NOMO-1 treated with dmso at 0.1 percent for 144 hours (cell line): ENCODE data around the gene ELMO1.

Experiments
- DNase-seq: peaks from one replicate; lab custom pipeline; 2025; ENCODE audit not compliant: unreplicated experiment; lab: John Stamatoyannopoulos, UW

ELMO1 gene

DNA sequence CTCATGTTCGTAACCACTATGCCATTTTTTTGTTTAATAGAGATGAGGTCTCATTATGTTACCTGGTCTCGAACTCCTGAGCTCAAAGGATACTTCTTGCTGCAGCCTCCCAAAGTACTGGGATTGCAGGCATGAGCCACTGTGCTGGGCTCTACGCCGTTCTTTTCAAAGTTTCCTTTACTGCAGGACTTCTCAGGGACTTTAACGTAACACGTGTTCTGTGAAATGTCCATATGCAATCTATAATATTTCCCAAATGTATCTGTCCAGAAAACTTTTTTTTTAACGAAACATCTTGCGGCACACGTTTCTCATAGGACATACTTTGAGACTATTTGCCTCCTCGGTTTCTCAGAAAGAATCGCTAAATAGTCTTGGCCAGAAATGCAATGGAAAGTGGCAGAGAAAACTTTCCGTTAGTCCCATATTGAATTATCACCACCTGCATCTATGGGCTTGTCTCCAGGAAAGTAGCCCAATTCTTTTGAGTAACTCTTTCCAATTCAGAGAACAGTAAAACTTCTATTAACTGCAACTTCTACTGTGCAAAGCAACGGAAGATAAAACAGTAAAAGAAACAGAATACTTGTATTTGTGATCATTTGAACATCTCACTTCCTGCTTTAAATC is 96.3 kb downstream of the ELMO1 start:
- no peak for DNase-seq

DNA sequence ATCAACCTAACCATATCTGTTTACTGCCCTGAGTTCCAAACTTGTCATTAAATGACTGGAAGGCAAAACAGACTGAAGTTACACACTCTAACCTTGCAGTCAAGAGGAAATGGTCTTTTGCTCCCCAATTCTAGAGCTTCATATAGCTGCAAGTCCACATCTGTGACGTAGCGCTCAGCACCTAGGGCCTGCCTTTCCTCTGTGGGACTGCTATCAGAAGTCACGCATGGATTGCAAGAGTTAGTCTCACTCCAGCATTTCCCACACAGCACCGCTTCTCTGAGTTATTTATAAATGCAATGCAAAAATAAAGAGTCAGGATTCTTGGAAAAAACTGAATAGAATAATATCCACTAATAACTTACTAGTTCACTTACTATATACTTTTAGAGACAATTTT is 96.9 kb downstream of the ELMO1 start:
- no peak for DNase-seq

DNA sequence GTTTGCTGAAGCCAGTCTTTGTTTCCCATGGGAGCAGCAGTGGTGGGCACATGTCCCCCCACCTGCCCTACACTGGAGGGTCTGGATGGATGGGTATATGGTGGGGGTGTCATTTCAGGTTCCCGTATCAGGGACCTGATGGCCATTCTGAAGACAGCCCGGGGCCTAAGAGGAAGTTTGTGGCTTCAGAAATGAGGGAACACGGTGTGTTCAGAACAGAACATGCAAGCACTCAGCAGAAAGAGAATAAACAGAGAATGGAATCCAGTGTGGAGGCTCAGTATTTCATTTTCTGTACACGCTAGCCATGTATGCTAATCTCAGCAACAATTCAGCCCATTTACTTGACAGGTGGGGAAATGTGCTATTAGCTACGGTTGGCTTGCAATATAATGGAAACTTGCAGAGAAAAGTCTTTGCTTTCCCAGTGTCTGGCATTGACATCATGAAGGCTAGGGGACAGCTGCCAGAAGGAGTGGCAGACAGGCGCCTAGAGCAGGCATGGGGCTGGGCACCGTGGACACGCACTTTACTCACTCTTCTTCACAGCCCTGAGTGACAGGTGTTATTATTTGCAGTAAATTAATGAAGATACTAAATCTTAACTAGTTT is 98.6 kb downstream of the ELMO1 start:
- no peak for DNase-seq

DNA sequence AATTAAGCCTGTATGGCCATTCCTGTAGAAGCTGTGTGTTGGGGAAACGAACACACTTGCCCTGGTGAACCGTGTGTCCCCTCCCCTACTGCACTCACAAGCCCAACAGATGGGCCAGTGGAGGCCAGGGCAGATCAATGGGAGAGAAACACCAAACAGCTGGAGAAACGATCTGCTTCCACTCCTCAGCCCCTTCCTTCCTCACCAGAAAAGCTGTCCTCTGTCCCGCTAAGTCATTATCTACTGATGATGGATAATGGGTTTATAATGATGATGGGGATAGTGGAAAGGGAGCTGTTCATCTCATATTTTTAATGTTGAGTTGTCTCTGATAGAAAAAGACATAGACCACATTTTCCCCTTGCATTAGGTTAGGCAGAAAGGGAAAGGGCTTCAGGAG is 99.7 kb downstream of the ELMO1 start:
- DNase-seq: no peak

DNA sequence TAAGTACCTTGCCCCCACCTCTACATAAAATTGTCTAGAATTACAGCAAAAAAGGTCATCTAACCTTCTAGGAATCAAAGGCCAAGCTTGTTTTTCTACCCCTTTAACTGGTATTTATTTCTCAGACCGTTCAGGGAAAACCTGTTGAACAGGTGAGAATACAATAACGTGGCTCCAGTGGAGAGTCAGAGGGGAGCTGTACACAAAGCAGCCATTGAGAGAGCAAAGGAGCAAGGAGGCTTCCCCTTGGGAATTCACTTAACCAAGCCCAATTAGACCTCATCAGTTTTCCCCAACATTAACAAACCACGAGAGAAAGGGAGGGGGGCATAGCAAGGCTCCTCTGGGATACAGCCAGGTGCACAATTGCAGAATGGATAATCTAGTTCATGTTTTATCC is 101.9 kb downstream of the ELMO1 start:
- DNase-seq: no peak

DNA sequence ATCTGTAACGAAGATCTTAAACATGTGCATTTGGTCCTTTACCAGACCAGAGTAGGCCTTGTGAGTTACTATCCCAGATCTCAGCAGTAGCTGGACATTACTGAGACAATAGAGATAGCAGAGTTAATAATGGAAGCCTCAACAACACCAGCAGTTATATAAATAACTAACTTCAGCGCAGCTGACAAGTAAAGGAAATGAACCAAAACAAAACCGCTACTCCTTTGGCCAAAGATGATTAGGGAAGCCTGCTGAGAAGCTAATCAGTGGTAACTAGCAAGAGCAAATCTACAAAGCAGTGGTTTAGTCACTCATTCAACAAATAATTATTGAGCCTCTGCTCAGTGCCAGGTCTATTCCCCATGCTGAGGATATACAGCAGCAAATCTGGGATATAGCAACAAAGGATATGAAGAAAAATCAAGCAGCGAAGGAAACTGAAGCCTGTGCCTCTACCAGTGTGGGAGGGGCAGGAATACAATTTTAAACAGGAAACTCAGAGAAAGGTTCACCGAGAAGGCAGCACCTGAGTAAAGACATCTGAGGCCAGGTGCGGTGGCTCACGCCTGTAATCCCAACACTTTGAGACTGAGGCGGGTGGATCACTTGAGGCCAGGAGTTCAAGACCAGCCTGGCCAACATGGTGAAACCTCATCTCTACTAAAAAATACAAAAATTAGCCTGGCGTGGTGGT is 103.6 kb downstream of the ELMO1 start:
- DNase-seq: no peak

DNA sequence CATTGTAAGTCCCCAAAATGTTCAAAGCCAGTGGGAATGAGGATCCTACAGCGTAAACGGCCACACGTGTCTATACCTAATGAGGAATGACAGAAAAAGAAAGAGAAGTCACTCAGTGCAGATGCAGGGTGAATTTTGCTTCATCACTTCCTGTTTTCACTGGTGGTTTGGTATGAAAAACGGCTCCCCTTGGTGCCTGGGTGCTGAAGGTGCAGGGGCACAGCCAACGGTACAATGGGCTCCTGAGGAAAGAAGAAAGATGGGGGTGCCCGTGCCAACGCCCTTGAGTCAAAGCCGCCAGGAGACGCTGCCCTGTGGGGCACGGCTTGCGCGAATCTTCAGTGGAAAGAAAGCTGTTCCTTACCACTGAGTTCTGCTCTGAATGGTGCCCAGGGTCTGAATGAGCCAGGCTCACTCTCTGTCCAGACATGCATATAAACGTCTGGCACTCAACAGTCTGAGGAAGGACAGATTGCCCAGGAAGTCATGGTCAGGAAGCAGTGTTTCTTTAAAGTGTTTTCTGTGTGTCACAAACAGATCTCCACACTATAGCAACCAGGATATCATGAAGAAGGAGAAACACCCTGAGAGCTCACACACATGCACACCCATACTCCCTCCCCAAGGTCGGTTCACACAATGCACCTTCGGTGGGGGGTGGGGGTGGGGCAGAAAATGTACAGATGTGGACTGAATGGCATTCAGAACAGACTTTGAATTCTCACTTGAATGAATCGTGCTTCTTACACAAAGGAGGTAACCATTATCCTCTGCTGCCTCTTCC is 105.8 kb downstream of the ELMO1 start:
- DNase-seq: peak; percentile 78

DNA sequence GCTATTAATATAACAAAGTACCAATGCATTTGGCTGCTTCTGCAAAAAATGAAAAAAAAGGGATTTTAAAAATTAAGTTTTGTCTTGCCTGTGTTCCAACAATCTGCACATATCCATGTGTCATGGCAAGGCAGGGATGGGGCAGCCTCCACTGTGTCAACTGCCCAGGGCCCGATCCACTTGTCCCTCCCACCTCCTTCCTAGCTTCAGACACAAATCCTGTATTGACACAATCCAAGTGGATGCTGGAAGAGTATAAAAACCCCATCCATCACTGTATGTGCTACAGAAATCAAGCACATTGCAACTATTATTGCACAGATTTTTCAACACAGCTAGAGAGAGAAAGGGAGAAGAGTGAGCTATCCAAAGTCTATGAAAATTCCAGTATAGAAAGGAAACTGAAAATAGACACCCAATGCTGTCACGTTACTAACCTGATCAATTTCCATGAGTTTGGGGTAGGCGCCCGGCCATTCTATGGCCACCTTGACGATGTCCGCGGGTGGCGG is 106.4 kb downstream of the ELMO1 start:
- no peak for DNase-seq

DNA sequence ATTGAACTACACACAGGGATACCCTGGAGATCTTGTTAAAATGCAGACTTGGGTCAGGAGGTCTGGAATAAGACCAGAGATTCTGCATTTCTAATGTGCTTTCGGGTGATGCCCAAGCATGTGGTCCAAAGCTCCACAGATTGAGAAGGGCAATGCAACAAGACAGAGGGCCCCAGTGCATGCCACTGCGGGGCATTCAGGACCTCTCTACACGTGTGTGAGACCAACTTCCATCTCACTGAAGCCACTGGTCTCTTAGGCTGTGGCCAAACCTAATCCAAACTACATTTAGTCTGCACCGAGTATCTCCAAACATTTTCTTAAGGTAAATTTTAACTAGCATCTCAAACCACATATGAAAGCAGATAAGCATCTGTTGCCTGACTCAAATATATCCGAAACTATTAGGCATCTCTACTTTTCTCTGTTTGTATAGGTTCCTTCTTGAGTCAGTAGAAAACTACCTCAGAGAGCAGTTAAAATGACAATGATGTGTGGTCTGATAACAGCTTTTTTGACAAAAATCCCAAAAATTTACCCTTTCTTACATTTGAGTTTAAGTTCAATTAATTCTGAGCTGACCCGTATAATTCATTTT is 107.5 kb downstream of the ELMO1 start:
- DNase-seq: no peak

DNA sequence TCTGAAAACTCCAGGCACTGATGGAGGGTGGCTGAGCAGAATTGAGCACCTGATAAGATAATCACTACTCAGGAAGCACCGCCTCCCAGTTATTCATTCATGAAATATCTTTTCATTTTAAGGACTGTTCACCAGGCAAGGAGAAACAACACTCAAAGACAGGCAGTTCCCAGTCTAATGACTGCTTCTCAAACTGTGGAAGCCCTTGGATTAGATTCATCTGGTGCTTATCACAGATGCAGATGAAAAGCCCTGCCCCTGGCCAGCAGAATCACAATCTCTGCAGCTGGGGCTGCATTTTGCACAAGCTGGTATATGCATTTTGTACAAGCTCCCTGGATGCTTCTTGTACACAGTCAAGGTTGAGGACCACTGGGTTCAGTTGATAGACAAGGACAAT is 109.7 kb downstream of the ELMO1 start:
- DNase-seq: no peak

DNA sequence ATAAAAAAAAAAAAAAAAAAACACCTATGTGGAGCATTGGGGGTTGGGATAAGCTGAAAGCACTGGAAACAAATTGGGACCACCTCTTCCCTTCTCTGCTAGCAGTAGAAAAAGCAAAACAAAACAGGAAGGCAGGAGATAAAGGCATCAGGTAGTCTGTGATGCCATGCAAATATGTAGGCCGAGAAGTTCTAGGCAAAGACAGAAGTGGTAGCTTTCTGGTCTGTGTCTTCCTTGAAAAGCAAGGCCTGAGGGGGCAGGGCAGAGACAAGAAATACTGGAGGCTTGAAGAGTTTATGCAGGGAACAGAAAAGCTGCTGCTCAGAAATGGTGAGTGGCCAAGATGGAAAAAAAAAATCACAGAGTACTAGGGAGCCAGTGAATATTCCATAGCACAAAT is 111.1 kb downstream of the ELMO1 start:
- no peak for DNase-seq

DNA sequence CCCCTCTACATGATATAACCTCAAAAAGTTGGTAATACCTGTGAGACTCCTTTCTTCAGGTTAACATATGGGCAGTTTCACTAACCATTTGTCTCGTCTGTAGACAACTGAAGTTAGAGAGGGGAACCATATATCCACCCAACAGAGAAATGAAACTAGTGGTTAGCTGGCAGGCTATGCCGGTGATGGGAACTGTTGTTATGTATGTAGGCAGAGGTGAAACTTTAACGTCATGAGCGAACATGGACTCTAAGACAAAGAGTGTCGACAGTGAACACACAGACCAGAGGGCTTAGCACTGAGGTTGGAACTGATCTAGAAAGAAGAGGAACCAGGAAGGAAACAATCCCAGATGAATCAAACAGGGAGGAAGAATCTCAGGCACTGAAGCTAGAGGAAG is 112.4 kb downstream of the ELMO1 start:
- peak; percentile 81 for DNase-seq

DNA sequence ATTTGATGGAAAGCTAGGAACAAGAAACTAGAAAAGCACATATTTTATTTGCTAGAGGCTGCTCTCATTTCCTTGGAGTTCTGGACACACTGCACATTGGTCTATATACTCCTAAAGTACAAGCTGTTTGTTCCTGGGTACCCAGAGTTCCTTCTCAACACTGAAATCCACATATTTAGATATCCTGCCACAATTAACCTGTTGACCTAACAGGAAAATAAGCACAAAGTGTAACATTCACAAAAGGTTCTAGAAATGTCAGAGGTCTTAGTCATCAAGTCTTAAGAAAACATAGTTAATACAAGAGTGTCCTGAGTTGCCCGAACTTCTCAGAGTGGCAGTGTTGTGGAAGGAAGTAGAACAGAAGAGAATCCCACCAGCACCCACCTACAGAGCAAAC is 115.6 kb downstream of the ELMO1 start:
- DNase-seq: no peak

DNA sequence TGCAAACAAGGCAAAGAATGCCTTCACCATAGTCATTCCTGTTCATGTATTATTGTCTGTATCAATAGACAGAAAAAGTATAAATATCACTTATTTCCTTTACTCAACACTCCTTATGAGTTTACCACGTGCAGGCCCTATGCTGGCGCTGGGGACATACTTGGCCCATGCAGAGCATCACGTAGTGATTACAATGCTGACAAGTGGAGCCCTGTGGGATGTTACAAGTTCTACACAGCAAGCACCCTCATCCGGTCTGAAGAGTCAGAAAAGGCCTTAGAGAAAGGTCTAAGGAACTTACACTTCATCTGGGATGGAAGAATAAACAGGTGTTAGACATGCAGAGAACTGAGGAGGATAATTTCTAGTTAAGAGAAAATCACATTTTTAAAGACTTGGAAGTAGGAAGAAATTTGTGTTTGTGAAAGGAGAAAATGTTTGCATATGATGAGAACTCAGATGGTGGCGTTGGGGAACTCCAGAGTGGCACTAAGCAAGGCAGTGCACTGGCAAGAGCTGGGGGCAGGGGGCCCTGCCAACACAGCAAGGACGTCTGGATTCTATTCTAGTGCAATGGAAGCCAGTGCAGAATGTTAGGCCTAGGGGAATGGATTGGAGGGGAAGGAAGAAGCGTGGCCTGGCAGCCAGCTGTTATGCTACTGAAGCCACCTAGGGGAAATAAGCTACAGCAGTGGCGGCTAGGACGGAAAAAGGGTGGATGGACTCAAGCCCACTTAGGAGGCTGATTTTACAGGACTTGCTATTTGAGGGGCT is 116.2 kb downstream of the ELMO1 start:
- no peak for DNase-seq

DNA sequence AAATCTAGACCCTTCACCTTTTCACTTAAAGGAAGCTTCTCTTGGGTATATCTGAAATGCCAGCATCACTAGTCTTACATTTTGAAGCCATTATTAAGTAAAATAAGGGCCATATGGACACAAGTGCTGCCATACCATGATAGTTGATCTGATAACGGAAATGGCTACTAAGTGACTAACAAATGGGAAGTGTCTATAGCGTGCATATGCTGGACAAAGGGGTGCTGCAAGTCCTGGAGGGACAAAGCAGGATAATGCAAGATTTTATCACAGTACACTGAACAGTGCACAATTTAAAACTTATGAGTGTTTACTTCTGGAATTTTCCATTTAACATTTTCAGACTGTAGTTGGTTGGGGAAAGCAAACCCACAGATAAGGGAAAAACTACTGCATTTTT is 117.9 kb downstream of the ELMO1 start:
- no peak for DNase-seq

DNA sequence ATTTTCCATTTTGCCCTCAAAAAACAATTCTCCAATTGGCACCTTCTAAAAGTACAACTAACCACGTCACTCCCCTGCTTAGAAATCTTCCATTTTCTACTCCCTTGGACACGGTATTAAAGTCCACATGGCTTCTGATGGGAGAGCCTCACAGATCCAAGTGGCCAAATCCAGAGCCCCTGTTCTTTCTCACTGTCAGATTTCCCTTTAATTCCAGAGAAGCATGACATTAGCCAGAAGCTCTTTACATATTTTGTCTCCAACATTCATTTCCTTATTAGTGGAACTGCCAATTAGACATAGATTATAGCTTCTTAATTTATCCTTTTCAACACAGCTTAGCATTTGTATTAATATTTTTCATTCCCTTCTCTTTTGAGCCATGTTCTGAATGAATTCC is 118.7 kb downstream of the ELMO1 start:
- no peak for DNase-seq

DNA sequence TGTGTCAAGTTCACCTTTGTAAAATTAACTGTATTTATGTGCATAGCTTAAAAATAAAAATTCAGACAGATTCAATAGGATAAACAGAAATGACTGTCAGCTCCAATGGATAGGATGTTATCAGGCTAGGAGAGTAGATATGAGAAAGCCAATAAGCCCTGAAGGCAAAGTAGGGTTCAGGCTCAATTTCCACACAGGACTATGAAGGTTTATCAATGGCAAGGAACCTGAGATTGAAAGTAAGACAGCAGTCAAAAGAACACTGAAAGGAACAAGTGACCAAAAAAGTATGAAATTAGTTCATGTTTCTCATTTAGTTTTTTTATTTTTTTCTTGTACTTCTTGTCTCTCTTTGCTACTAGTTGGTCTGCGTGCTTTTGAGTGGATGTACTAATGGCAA is 121.4 kb downstream of the ELMO1 start:
- DNase-seq: no peak

DNA sequence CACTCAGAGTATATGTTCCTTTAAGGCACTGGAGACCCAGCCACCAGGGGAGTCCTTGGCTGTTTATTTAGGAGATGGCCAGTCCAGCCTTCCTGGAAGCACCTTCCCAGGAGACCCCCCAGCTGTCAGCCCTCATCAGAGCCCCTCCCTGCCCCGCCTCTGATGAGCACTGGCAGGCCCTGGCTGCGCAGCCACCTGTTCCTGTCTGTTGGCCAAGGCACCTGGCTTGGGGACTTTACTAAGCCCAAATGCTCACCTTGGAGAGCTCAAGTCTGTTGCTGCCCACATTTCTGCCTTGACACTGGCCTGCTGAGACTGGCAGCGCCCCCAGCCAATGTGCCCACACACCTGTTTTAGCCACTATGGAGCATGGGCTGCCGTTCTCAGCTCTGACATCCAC is 124.7 kb downstream of the ELMO1 start:
- no peak for DNase-seq

DNA sequence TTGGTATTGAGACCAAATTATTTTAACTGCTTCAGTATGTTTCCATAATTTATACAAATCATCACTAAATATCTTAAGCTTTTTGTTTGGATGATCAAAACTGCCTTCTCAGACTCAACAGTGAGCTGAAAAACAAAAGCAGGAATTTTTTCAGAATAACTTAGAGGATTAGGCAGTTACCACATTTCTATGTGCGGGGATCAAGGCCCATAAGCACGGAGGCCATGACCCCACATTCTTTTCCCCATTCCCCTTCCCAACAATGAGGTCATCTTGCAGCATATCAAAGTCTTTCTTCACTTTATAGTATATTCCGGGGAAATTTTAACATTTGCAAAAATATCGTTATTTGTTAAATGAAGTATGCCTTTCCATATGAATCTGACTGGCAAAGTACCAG is 125.8 kb downstream of the ELMO1 start:
- no peak for DNase-seq

DNA sequence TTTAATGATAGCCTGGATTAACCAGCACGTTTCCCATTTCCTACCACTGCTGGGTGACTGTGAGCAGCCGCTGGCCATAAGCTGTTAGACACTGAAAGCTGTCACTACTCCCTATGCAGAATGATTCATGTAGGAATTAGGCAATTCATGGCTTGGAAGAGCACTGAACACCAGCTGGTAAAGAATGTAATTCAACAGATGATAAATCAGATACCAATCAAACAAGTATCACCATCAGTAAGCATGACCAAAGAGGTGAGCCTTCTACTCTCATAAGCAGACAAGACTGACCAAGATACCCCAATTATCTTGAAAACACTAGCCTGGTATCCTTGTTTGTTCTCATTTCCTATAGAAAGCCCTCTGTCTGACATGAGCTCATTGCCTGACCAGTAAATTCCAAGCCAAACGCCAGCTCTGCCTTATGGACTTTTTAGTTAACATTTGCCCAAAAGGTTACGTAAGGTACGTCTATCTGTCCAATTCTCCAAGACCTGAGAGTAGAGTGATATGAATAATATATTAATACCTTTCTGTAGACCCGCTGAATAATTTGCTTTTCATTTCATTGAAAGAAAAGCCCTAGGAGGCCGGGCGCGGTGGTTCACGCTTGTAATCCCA is 127.7 kb downstream of the ELMO1 start:
- no peak for DNase-seq
